Epithelial cell of proximal tubule (primary cell): Measurements from ENCODE around the gene RAD54L2. TPM values are rescaled to one million over a fixed set of nuclear protein-coding genes. Genes with fewer than 3 reads are reported as not detected.

Source experiments
- DNase-seq: peaks from one replicate; pipeline ENCODE4 v3.0.0-alpha.2; 2011; ENCODE audit warnings: low read depth
- H3K4me3 ChIP-seq: 2 replicates; pipeline ENCODE4 v1.5.1; 2011; ENCODE audit warnings: low read depth, mild to moderate bottlenecking, low read length
- total RNA-seq: library from RNA; depleted of rRNA; stranded (reverse); fragments of >200 nt; gene quantifications from 2 replicates; pipeline ENCODE4 v1.2.3, GENCODE V29; 2015
- TF ChIP-seq, protein P1 (sequence below): conservative IDR thresholded peaks from 2 replicates; pipeline ENCODE4 v1.5.1; 2012; ENCODE audit warnings: low read depth, mild to moderate bottlenecking, low read length

The RAD54L2 gene
- total RNA-seq, 1 donor from 2014 or later: 9.6 TPM

GRCh38 chr3:51578238-51578637 lies 39.7 kb downstream of the RAD54L2 start:
- H3K4me3 ChIP-seq: no peak overlapping the region
- DNase-seq: no peak
- TF ChIP-seq, protein P1, sequence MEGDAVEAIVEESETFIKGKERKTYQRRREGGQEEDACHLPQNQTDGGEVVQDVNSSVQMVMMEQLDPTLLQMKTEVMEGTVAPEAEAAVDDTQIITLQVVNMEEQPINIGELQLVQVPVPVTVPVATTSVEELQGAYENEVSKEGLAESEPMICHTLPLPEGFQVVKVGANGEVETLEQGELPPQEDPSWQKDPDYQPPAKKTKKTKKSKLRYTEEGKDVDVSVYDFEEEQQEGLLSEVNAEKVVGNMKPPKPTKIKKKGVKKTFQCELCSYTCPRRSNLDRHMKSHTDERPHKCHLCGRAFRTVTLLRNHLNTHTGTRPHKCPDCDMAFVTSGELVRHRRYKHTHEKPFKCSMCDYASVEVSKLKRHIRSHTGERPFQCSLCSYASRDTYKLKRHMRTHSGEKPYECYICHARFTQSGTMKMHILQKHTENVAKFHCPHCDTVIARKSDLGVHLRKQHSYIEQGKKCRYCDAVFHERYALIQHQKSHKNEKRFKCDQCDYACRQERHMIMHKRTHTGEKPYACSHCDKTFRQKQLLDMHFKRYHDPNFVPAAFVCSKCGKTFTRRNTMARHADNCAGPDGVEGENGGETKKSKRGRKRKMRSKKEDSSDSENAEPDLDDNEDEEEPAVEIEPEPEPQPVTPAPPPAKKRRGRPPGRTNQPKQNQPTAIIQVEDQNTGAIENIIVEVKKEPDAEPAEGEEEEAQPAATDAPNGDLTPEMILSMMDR: no peak

DNA sequence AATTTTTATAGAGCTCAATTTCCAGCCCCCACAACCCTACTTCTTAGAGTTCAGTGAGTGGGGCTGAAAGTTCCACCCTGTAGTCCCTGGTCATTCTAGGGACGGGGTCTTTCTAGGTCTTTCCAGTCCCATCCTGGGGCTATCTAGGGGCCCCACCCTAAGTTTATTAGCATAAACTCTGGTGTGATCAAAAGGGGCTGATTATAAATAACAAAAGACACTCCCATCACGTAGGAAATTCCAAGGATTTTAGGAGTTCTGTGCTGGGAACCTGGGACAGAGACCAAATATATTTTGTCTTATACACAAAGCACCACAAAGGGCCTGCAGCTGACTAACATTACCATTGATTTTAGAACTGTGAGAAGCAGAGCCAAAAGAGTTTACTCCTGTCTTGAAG lies 41.9 kb downstream of the RAD54L2 start:
- TF ChIP-seq, protein P1: no peak
- H3K4me3 ChIP-seq: no peak overlapping the region
- no peak for DNase-seq

DNA sequence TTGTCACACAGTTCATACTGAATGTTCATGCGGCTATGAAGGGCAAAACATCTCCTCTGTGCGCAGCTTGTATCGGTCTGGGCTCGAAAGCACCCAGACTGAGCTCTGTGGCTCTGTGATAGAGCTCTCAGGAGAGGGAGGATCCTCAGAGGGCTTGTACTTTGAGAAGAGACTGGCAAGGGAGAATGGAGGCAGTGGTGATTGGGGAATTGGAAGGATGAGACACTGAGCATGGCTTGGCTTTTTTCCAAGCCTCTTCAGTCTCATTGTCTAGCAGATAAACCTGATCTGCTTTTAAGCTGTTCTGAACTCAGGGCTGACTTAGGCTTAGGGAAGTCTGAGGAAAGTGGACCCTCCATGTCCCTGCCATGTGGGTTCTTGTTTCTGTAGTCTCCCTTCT lies 43.0 kb downstream of the RAD54L2 start:
- no peak for DNase-seq
- TF ChIP-seq, protein P1: no peak
- no peak overlapping the region for H3K4me3 ChIP-seq

GRCh38 chr3:51585197-51585596 lies 46.7 kb downstream of the RAD54L2 start:
- TF ChIP-seq, protein P1: no peak
- DNase-seq: no peak

DNA sequence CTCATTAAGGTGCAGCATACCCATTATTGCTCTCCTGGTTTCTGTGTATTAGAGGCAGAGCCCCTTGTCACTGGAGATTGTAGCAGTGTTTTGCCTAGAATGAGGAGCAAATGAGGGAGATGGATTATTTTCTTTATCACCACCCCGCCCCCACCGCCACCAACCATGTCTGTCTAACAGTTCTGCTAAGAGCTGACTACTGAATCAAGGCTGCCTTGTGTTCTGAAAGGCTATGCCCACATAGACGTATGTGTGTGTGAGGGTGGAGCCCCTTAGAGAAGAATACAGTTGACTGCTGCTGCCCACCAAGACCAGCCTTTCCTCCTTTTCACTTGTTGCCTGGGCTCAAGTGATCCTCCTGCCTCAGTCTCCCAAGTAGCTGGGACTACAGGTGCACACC lies 47.4 kb downstream of the RAD54L2 start:
- H3K4me3 ChIP-seq: no peak overlapping the region
- TF ChIP-seq, protein P1: no peak
- DNase-seq: no peak

More at GRCh38 chr3:51585197-51585596, 46.7 kb downstream of the RAD54L2 start:
- H3K4me3 ChIP-seq: no peak overlapping the region

Other genes with a start within 250 kb of the RAD54L2 start
- gene MANF, start 153.4 kb upstream of the RAD54L2 start, total RNA-seq: 151 and 265 TPM in 2 replicates
- gene RBM15B, start 147.4 kb upstream of the RAD54L2 start, total RNA-seq: 25.6 and 39.1 TPM in 2 replicates
- 13.7 and 15.6 TPM in 2 replicates for gene DCAF1, start 38.7 kb upstream of the RAD54L2 start, total RNA-seq
- 54.5 and 55.3 TPM in 2 replicates for gene TEX264, start 132.5 kb downstream of the RAD54L2 start, total RNA-seq
- not detected in 2 replicates for gene GRM2, start 168.3 kb downstream of the RAD54L2 start, total RNA-seq
- not detected in 2 replicates for gene IQCF6, start 240.5 kb downstream of the RAD54L2 start, total RNA-seq